PC-3 (cell line): ENCODE data around the gene CNOT11. TPM values are rescaled to one million over a fixed set of nuclear protein-coding genes. Genes with fewer than 3 reads are reported as not detected.

Source experiments
- ATAC-seq: fragments of 200-7000 bp; cut with Tn5 transposase; 2 replicates; pipeline ENCODE4 v1.9.1; 2020; ENCODE audit warnings: mild to moderate bottlenecking, moderate library complexity
- BruUV-seq: library from RNA; stranded (reverse); fragments of 400-500 nt; replicated peaks from 2 replicates; lab custom pipeline; 2021; lab: Mats Ljungman, UMichigan
- CTCF ChIA-PET: fragments of 300-600 bp; sonication (Branson Sonifier 250); formaldehyde crosslinking; loops from one replicate; lab custom pipeline; 2022; ENCODE audit warnings: antibody characterized with exemption; lab: Charles Lee
- POLR2A ChIA-PET: fragments of 300-600 bp; sonication (Branson Sonifier 250); formaldehyde crosslinking; loops from one replicate; lab custom pipeline; 2022; ENCODE audit warnings: antibody characterized with exemption; ENCODE audit not compliant: unreplicated experiment; lab: Charles Lee
- DNase-seq: peaks from one replicate; pipeline ENCODE4 v3.0.0-alpha.2; 2015
- H2AFZ ChIP-seq: fragments of 300-600 bp; sonication (generic); 2 replicates; pipeline ENCODE4 v1.6.0; 2016; ENCODE audit warnings: antibody characterized with exemption, low read length
- H3F3A ChIP-seq: fragments of 300-600 bp; sonication (generic); one replicate; pipeline ENCODE4 v1.6.0; 2017; ENCODE audit warnings: antibody characterized with exemption, low read length, control low read depth, mild to moderate bottlenecking; ENCODE audit not compliant: unreplicated experiment
- H3K27ac ChIP-seq: fragments of 300-600 bp; sonication (generic); 2 replicates; pipeline ENCODE4 v1.5.1; 2016; ENCODE audit warnings: mild to moderate bottlenecking, low read length
- H3K27me3 ChIP-seq: fragments of 300-600 bp; sonication (generic); 2 replicates; pipeline ENCODE4 v1.6.1; 2016; ENCODE audit warnings: low read length, mixed read lengths
- H3K36me3 ChIP-seq: fragments of 300-600 bp; sonication (generic); 2 replicates; pipeline ENCODE4 v1.6.1; 2016; ENCODE audit warnings: low read depth, mixed run types, low read length, mixed read lengths
- H3K4me1 ChIP-seq: fragments of 300-600 bp; sonication (generic); 2 replicates; pipeline ENCODE4 v1.5.1; 2016; ENCODE audit warnings: low read length; ENCODE audit not compliant: insufficient read depth
- H3K4me2 ChIP-seq: fragments of 300-600 bp; sonication (generic); 2 replicates; pipeline ENCODE4 v1.6.0; 2016; ENCODE audit warnings: low read length
- H3K4me3 ChIP-seq: fragments of 300-600 bp; sonication (generic); 2 replicates; pipeline ENCODE4 v1.5.1; 2016; ENCODE audit warnings: mild to moderate bottlenecking, low read length, mixed read lengths
- H3K79me2 ChIP-seq: fragments of 300-600 bp; sonication (generic); 2 replicates; pipeline ENCODE4 v1.6.1; 2017; ENCODE audit warnings: low read length, mixed read lengths
- H3K9ac ChIP-seq: fragments of 300-600 bp; sonication (generic); 2 replicates; pipeline ENCODE4 v1.6.0; 2016; ENCODE audit warnings: mild to moderate bottlenecking, low read length
- H3K9me2 ChIP-seq: fragments of 300-600 bp; sonication (generic); replicated peaks from 2 replicates; pipeline ENCODE4 v1.6.1; 2016; ENCODE audit warnings: mixed run types, low read length, mixed read lengths
- H3K9me3 ChIP-seq: fragments of 300-600 bp; sonication (generic); 2 replicates; pipeline ENCODE4 v1.6.1; 2016; ENCODE audit warnings: low read length, mixed read lengths
- H4K20me1 ChIP-seq: fragments of 300-600 bp; sonication (generic); 2 replicates; pipeline ENCODE4 v1.6.1; 2016; ENCODE audit warnings: low read length, mixed read lengths
- CTCF ChIP-seq: fragments of 300-600 bp; sonication (generic); conservative IDR thresholded peaks from 2 replicates; pipeline ENCODE4 v1.5.1; 2017; ENCODE audit warnings: antibody characterized with exemption, low read depth, mild to moderate bottlenecking, low read length
- EZH2 ChIP-seq: fragments of 300-600 bp; sonication (generic); IDR thresholded peaks from one replicate; pipeline ENCODE4 v1.6.1; 2017; ENCODE audit warnings: antibody characterized with exemption, mild to moderate bottlenecking, low read length; ENCODE audit not compliant: unreplicated experiment
- EZH2phosphoT487 ChIP-seq: fragments of 300-600 bp; sonication (generic); IDR thresholded peaks from 2 replicates; pipeline ENCODE4 v1.6.1; 2018; ENCODE audit warnings: mild to moderate bottlenecking, antibody characterized with exemption, low read length, borderline replicate concordance
- intact Hi-C: fragments of 100-400 bp; cut with micrococcal nuclease; formaldehyde crosslinking; loops from 2 replicates; pipeline ENCODE4 v1.9.0; 2023
- total RNA-seq: library from RNA; depleted of rRNA; stranded (reverse); fragments of >200 nt; gene quantifications from 2 replicates; pipeline ENCODE4 v1.2.3, GENCODE V29; 2014

CNOT11 gene
- total RNA-seq, 1 experiment from 2014 or later, result 48.5 TPM

DNA sequence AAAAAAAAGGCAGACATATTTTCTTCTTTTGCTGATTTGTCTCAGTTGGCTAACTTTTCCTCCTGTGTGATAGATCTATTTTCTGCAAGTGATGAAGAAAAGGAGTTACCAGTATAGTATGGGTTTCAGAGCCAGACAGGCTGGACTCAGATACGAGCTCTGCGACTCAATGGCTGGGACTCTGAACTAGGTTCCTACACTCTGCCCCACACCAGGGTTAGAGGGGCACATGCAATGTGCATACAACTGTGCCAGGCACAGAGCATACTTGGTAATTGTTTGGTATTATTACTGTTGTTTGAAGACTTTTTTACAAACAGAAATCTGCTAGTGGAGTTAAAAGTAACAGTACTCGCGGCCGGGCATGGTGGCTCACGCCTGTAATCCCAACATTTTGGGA, 34.0 kb downstream of the CNOT11 start:
- peaks cover 4% of the 10 kb centered on the region for H3K79me2 ChIP-seq
- peaks cover 59% of the 10 kb centered on the region for H3K36me3 ChIP-seq
- no peak overlapping the region for H3K9ac ChIP-seq
- no peaks in the 10 kb centered on the region for H3K27me3 ChIP-seq
- ATAC-seq (no peak), DNase-seq (no peak)
- no TSS peak for BruUV-seq
- H3K4me2 ChIP-seq, result no peak overlapping the region
- no peaks in the 10 kb centered on the region for H3K9me3 ChIP-seq
- TF ChIP-seq EZH2phosphoT487, result no peak
- TF ChIP-seq CTCF, result no peak
- TF ChIP-seq EZH2, result no peak
- no peak overlapping the region for H3K4me3 ChIP-seq
- CTCF ChIA-PET, result no interaction called here
- H3K9me2 ChIP-seq, result no peaks in the 10 kb centered on the region
- no peak overlapping the region for H2AFZ ChIP-seq
- POLR2A ChIA-PET, result no interaction called here
- H3F3A ChIP-seq, result no peaks in the 10 kb centered on the region
- intact Hi-C loops, result no loop called here
- H3K4me1 ChIP-seq, result no peaks in the 10 kb centered on the region
- no peak overlapping the region for H3K27ac ChIP-seq
- H4K20me1 ChIP-seq, result peaks cover 3% of the 10 kb centered on the region; the same call in 1 of the 2 replicates

- CTCF ChIA-PET, result no interaction called here
- Histone ChIP-seq H3K79me2 (peaks cover 8% of the 10 kb centered on the region), H3K4me1 (no peaks in the 10 kb centered on the region)
Measured at GRCh38 chr2:101287303-101287702, 34.6 kb downstream of the CNOT11 start.

More at GRCh38 chr2:101287303-101287702, 34.6 kb downstream of the CNOT11 start:
- ATAC-seq, result no peak
- Histone ChIP-seq H3K36me3 (peaks cover 57% of the 10 kb centered on the region), H3K27ac (no peak overlapping the region), H3K9ac (no peak overlapping the region), H3K27me3 (no peaks in the 10 kb centered on the region), H2AFZ (no peak overlapping the region), H3K4me3 (no peak overlapping the region), H3K9me3 (no peaks in the 10 kb centered on the region), H3K4me2 (no peak overlapping the region), H3F3A (no peaks in the 10 kb centered on the region), H3K9me2 (no peaks in the 10 kb centered on the region), H4K20me1 (peaks cover 3% of the 10 kb centered on the region; the same call in 1 of the 2 replicates)
- intact Hi-C loops, result no loop called here
- no TSS peak for BruUV-seq
- TF ChIP-seq CTCF (no peak), EZH2 (no peak), EZH2phosphoT487 (no peak)
- POLR2A ChIA-PET, result no interaction called here
- no peak for DNase-seq
